SK-N-SH treated with all-trans-retinoic acid at 6 μM for 48 hours (cell line): ENCODE results near the gene KCNK10.

Experiments used
- ESRRG ChIP-seq: fragments of 250-450 bp; sonication (Bioruptor Pico); IDR thresholded peaks from 2 replicates; pipeline ENCODE4 v1.6.1; 2021; ENCODE audit warnings: mild to moderate bottlenecking
- ISL1 ChIP-seq: fragments of 250-450 bp; sonication (Bioruptor Pico); IDR thresholded peaks from 2 replicates; pipeline ENCODE4 v2.1.2; 2022; ENCODE audit warnings: mild to moderate bottlenecking, moderate library complexity
- OSR1 ChIP-seq: fragments of 250-450 bp; sonication (Bioruptor Pico); IDR thresholded peaks from 2 replicates; pipeline ENCODE4 v1.8.0; 2022; ENCODE audit warnings: moderate library complexity, mild to moderate bottlenecking, inconsistent platforms
- RARB ChIP-seq: fragments of 250-450 bp; sonication (Bioruptor Pico); IDR thresholded peaks from 2 replicates; pipeline ENCODE4 v1.8.0; 2021; ENCODE audit warnings: mild to moderate bottlenecking, moderate library complexity
- TOX ChIP-seq: fragments of 250-450 bp; sonication (Bioruptor Pico); IDR thresholded peaks from 2 replicates; pipeline ENCODE4 v1.8.0; 2021; ENCODE audit warnings: mild to moderate bottlenecking, moderate library complexity, borderline replicate concordance
- ZNF565 ChIP-seq: fragments of 450-650 bp; formaldehyde crosslinking; conservative IDR thresholded peaks from 2 replicates; pipeline ENCODE4 v1.5.0; 2020; ENCODE audit warnings: low read depth, mild to moderate bottlenecking, moderate library complexity
- ZNF70 ChIP-seq: fragments of 450-650 bp; formaldehyde crosslinking; IDR thresholded peaks from 2 replicates; pipeline ENCODE4 v1.5.0; 2020; ENCODE audit warnings: mild to moderate bottlenecking, moderate library complexity
- ZNF8 ChIP-seq: fragments of 450-650 bp; formaldehyde crosslinking; IDR thresholded peaks from 2 replicates; pipeline ENCODE4 v1.5.0; 2020; ENCODE audit warnings: mild to moderate bottlenecking, moderate library complexity
- TF ChIP-seq, protein P1 (sequence below): fragments of 250-450 bp; sonication (Bioruptor Pico); IDR thresholded peaks from 2 replicates; pipeline ENCODE4 v1.5.0; 2020; ENCODE audit warnings: mild to moderate bottlenecking, moderate library complexity

GRCh38 chr14:88166616-88167015 is 156.5 kb downstream of the KCNK10 start:
- TF ChIP-seq TOX (CRISPR knock-in tag) (no peak), RARB (CRISPR knock-in tag) (no peak), ZNF70 (CRISPR knock-in tag) (no peak), ZNF565 (no peak), ESRRG (no peak), ZNF8 (CRISPR knock-in tag) (no peak), OSR1 (CRISPR knock-in tag) (no peak), ISL1 (CRISPR knock-in tag) (no peak)
- TF ChIP-seq, protein P1, sequence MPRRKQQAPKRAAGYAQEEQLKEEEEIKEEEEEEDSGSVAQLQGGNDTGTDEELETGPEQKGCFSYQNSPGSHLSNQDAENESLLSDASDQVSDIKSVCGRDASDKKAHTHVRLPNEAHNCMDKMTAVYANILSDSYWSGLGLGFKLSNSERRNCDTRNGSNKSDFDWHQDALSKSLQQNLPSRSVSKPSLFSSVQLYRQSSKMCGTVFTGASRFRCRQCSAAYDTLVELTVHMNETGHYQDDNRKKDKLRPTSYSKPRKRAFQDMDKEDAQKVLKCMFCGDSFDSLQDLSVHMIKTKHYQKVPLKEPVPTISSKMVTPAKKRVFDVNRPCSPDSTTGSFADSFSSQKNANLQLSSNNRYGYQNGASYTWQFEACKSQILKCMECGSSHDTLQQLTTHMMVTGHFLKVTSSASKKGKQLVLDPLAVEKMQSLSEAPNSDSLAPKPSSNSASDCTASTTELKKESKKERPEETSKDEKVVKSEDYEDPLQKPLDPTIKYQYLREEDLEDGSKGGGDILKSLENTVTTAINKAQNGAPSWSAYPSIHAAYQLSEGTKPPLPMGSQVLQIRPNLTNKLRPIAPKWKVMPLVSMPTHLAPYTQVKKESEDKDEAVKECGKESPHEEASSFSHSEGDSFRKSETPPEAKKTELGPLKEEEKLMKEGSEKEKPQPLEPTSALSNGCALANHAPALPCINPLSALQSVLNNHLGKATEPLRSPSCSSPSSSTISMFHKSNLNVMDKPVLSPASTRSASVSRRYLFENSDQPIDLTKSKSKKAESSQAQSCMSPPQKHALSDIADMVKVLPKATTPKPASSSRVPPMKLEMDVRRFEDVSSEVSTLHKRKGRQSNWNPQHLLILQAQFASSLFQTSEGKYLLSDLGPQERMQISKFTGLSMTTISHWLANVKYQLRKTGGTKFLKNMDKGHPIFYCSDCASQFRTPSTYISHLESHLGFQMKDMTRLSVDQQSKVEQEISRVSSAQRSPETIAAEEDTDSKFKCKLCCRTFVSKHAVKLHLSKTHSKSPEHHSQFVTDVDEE (CRISPR knock-in tag): no peak
